HG03066 (cell line): ENCODE data around the gene DHRS1.

Source experiments
- ATAC-seq: cut with Tn5 transposase; IDR thresholded peaks from one replicate; pipeline ENCODE4 v1.9.1; 2021; ENCODE audit warnings: low read depth; ENCODE audit not compliant: unreplicated experiment

DHRS1 gene

GRCh38 chr14:24269368-24269767 is 30.2 kb downstream of the DHRS1 start:
- ATAC-seq: no peak

- no peak for ATAC-seq
These were observed 31.4 kb downstream of the DHRS1 start for GRCh38 chr14:24268225-24268624.

DNA sequence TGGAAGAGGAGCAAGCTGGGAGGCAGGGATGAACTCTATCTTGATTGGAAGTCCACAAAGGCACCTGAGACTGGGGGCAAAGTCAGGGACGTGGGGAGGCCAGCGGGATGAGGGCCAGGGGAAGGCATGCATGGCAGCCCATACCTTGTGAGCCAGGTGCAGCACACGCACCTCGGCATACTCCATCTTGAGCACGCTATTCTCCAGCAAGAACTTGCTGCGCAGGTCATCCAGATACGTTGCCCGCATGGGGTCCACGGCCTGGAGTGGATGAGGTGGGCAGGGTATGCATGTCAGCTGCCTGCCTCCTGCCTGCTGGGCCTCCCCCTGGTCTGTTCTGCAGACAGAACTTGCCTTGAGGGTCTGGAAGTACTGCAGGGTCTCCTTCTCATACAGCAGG is 32.1 kb downstream of the DHRS1 start:
- no peak for ATAC-seq

DNA sequence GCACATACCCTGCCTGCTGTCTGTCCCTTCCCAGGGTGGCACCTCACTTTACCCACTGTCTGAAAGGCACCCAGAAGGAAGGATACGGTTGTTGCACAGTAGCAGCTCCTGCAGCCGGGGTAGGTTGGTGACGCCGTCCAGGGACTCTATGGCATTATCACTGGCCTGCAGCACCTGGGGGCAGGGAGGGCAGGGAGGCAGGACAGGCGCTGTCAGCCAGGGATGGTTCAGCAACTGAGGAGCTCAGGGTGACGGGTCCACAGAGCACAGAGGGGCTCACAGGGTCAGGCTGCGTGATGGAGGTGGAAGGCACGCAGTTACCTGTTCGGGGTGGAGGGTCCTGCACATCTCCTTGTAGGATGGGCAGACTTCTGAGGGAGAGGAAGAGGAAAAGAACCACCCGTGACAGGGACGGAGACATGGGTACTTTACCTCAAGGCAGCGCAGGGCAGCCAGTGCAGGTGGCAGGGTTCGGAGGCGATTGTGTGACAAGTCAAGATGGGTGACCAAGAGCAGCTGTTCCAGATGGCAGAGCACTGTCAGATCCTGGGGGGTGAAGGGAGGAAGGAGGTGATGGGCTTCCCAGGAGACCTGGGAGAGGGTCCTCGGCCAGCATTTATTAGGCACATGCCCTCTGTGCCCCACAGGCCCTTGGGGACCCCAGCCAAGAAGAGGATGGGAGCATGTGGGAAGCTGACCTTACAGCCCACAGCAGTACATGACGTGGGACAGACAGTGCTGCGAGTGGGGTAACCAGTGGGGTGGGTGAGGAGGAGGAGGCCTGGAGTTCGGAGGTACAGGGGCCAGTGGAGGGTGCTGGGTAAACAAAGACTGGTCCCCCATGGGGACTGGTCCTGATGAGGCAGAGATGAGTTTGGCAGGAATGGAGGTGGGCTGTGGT is 33.0 kb downstream of the DHRS1 start:
- ATAC-seq: no peak

DNA sequence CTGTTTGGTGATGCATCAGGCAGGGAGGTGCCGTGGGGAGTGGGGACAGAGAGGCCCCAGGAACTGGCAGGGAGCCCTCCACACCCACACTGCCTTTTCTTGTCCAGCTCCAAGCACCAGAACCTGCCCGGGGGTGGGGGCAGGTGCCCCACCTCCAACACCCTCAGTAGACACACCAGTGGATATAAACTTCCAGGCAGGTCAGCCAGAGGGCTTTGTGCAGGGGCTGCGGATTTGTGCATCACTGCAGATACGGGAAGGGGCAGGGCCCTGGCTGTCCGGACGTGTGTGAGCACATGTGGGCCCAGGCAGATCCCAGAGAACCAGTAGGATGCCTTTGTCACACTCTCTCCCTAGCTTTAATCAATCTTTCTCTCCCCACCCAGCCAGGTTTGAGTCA is 35.3 kb downstream of the DHRS1 start:
- no peak for ATAC-seq

DNA sequence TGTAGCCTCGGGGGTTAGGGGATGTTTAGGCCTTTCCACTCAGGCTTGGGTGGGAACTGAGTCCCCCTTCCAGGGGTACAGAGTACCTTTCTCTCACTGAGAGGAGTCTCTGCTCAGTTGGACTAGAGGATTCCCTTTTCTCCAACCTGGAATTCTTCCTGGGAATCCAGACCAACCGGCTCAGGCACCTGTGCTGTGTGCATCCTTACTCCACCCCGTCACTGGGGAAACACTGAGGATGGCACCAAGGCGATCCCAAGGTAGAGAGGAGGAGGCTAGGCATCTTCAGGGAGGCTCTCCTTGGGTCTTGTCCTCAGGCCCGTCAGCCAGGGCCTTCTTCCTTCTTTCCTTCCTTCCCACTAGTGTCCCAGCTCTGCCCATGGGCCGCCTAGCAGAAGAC is 35.7 kb downstream of the DHRS1 start:
- ATAC-seq: no peak

GRCh38 chr14:24262821-24263733 is 36.5 kb downstream of the DHRS1 start, which contains the start of gene TGM1:
Gene TGM1, minus strand, starts transcription at chr14:24263177. Its CDS starts 825 bp downstream, at chr14:24262352.
- no peak for ATAC-seq

DNA sequence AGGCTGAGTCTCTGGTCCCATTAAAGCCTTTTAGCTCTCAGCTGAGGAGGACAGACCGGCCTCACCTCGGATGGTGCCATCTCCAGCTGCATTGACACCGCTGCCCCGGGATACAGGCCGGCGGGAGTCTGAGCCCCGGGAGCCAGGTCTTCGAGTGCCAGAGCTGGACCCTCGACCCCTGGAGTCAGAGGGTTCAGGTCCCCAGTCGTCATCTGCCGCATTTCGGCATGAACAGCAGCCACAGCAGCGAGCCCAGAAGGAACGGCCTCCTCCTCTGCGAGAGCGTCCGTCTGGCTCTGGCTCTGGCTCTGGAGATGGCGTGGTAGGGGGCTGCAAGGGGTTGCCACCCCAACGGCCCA is 37.6 kb downstream of the DHRS1 start:
- ATAC-seq: no peak

DNA sequence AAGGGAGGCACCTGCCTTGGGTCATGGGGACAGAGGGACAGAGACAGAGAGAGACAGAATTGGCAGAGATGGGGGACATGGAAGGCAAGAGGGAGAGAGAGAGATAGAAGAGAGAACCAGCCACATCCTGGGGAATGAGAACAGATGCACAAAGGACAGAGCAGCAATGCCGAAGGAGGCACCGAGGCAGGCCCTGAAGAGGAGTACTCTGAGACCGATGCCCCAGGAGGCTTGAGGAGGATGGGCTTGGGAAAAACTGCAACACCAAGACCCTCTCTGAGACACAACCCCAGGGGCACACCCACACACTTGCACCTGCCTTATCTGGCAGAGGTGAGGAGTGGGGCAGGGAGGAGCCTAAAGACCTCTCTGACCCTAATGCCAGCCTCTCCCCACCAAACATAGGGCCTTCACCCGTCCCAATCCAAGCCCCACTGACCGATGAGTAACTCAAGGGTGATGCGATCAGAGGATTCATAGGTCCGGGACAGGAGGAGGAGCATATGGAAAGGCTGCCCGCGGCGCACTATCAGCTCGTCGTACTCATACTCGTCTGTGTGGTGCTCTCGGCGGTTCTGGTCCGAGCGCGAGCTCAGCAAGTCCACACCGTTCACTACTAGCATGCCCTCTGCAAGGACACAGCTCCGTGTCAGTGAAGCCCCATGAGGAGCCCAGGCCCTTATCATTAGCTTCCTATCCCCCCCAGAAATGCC is 38.2 kb downstream of the DHRS1 start:
- no peak for ATAC-seq

- no peak for ATAC-seq
These were observed 38.8 kb downstream of the DHRS1 start for GRCh38 chr14:24260780-24261157.

GRCh38 chr14:24260026-24260779 is 39.4 kb downstream of the DHRS1 start:
- no peak for ATAC-seq

DNA sequence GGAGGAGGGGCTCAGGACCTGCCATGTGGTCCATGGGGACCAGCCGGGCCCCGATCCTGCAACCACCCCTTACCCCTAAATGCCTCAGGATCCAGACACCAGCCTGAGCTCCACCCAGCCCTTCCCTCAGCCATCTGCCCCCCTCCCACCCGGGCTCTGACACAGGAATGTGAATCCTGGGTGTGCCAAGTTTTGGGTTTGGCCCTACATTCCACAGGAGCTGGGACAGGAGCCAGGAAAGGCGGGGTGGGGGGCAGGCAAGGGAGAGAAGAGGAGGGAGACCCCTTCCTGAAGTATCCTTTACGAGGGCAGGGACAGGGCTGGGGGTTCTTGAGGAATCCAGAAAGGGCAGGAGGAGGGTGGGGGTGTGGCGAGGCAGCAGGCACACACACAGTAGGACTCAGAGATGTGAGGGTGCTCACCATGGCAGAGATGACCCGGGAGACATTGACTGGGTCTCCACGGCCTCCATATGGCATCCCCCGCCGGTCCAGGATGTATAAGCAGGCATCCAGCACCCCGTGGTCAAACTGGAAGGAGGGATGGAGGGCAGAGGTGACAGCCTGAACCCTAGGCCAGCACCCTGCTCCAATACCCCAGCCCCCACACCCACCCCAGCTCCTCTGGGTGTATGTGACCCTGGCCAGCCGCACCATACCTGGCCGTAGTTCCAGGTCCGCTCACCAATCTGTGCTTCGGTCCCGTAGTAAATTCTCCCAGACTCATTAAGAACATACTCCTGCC is 40.1 kb downstream of the DHRS1 start:
- no peak for ATAC-seq

- ATAC-seq: no peak
These were observed 40.9 kb downstream of the DHRS1 start for GRCh38 chr14:24258548-24259265.

DNA sequence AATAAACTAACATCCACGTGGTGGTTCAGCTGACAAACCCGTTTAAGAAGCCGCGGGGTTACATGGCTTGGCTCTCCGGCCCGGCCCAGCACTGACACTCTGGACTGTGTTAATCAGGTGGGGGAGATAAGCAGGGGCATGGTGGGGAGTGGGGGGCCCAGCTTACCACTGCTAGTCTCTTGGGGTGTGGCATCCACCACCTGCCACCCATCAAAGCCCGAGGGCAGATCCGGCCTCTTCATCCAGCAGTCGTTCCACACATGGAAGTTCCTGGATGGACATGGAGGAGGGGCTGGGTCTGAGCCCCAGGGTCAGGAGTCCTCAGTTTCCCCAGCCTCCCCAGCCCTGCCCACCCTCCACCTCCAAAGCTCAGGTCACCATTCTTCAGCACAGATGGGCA is 41.5 kb downstream of the DHRS1 start:
- no peak for ATAC-seq

DNA sequence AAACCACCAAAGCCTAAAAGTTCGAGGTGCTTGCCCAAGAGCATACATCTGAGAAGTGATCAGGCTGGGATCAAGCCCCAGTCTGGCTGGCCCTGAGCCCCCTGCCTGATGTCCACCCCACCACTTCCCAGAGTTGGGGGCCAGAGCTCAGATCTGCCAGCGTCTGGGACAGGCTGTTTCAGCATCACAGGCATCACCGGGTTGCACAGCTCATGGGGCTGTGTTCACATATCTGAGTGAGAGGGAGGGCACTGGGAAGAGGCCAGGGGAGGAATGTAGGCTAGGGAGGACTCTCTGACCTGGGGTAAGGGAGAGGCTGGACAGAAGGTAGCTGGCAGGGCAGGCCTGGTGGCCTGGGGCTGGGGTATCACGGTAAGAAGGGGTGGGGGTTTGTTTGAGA is 42.6 kb downstream of the DHRS1 start:
- ATAC-seq: no peak

GRCh38 chr14:24255931-24256711 is 43.5 kb downstream of the DHRS1 start:
- ATAC-seq: no peak

DNA sequence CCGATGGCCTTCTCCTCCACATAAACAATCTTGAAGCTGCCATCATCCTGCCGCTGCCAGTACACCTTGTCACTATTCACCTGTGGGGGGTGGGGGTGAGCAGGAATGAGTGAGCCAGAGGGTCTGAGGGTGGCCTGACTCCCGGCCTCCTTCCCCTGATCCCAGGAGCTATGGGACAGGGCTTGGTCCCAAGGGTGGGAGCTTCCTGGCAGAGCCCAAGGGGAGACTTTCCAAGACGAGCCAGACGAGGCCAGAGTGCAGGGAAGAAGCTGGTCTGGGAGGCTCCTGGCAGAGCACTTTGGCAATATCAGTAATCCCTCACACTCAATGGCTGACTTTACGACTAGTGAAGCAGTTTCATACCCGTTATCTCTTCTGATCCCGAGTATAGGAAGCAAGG is 44.1 kb downstream of the DHRS1 start:
- no peak for ATAC-seq
